CD4-positive, alpha-beta T cell treated with Interleukin-15 for 1 hour (primary cell): ENCODE data around the gene UVSSA.
"Not testable (repeated sequence)": the region's sequence is repeated elsewhere in the genome, so short reads cannot be mapped to it uniquely, and the experiment has no call there.

Experiments
- DNase-seq: peaks from one replicate; pipeline ENCODE4 v3.0.0-alpha.2; 2020

UVSSA gene

GRCh38 chr4:1331591-1332353, 15.2 kb upstream of the UVSSA start:
- no peak for DNase-seq

- DNase-seq = no peak
Observed at GRCh38 chr4:1332686-1333085, 14.3 kb upstream of the UVSSA start.

- DNase-seq = no peak
Observed at GRCh38 chr4:1333256-1333655, 13.8 kb upstream of the UVSSA start.

- not testable (repeated sequence) for DNase-seq
Observed at GRCh38 chr4:1333851-1334578, 13.0 kb upstream of the UVSSA start.

GRCh38 chr4:1334579-1334895, 12.5 kb upstream of the UVSSA start:
- no peak for DNase-seq

- not testable (repeated sequence) for DNase-seq
Observed at GRCh38 chr4:1335193-1335883, 11.7 kb upstream of the UVSSA start.

- DNase-seq = no peak
Observed at GRCh38 chr4:1336088-1336491, 10.9 kb upstream of the UVSSA start.

GRCh38 chr4:1337376-1337831, 9.6 kb upstream of the UVSSA start:
- no peak for DNase-seq

GRCh38 chr4:1337951-1338751, 8.9 kb upstream of the UVSSA start:
- DNase-seq = no peak

- no peak for DNase-seq
Observed at GRCh38 chr4:1338752-1339414, 8.1 kb upstream of the UVSSA start.

- DNase-seq = no peak
Observed at GRCh38 chr4:1339489-1339888, 7.5 kb upstream of the UVSSA start.

- DNase-seq = no peak
Observed at GRCh38 chr4:1340181-1340747, 6.7 kb upstream of the UVSSA start.

GRCh38 chr4:1340861-1341260, 6.1 kb upstream of the UVSSA start:
- no peak for DNase-seq

- DNase-seq = no peak
Observed at GRCh38 chr4:1342003-1342402, 5.0 kb upstream of the UVSSA start.

- no peak for DNase-seq
Observed at GRCh38 chr4:1344696-1345095, 2.3 kb upstream of the UVSSA start.

GRCh38 chr4:1345903-1346780, 866 bp upstream of the UVSSA start:
- DNase-seq = peak; percentile 64

- peak; percentile 61 for DNase-seq
Observed at GRCh38 chr4:1347410-1347864, 429 bp downstream of the UVSSA start.

- DNase-seq = no peak
Observed at GRCh38 chr4:1348014-1348513, 1.1 kb downstream of the UVSSA start.

GRCh38 chr4:1348746-1349145, 1.7 kb downstream of the UVSSA start:
- no peak for DNase-seq

- DNase-seq = no peak
Observed at GRCh38 chr4:1349359-1350168, 2.6 kb downstream of the UVSSA start.
